GM18517 (cell line): Measurements from ENCODE around the gene NBPF12.
"Not testable (repeated sequence)": the region's sequence is repeated elsewhere in the genome, so short reads cannot be mapped to it uniquely, and the experiment has no call there.

Source experiments
- ATAC-seq: cut with Tn5 transposase; IDR thresholded peaks from one replicate; pipeline ENCODE4 v1.9.1; 2021; ENCODE audit warnings: mild to moderate bottlenecking, moderate library complexity; ENCODE audit not compliant: unreplicated experiment

Gene NBPF12

GRCh38 chr1:146970656-146971055, 32.5 kb downstream of the NBPF12 start:
- not testable (repeated sequence) for ATAC-seq

DNA sequence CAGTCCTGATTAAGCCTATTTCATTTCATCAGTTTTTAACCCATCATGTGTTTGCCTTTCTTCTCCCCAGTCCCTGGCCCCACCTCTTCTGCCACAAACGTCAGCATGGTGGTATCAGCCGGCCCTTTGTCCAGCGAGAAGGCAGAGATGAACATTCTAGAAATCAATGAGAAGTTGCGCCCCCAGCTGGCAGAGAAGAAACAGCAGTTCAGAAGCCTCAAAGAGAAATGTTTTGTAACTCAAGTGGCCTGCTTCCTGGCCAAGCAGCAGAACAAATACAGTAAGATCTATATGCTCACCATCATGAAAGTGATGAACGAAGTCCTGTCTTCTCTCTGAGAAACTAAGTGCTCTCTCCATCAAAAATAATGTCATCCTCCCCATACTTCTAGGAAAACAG, 34.6 kb downstream of the NBPF12 start:
- not testable (repeated sequence) for ATAC-seq

DNA sequence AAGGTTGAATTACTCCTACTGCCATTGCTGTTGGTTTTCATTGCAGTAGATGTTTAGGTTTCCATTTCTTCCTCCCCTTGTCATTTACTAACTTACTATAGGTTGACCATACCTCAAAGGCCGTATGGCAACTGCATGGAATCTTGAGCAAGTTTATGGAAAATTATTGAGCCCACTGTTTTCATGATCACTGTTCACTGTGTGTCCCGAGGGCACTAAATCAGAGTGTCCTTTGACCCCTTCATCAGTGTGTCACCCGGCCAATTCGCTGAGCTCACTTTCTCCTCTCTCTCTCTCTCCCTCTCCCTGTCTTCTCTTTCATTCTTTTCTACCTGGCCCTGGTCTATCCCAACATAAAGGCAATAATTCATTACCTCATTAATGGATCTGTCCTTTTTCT, 47.7 kb downstream of the NBPF12 start:
- not testable (repeated sequence) for ATAC-seq

- not testable (repeated sequence) for ATAC-seq
Measured at GRCh38 chr1:146986450-146986849, 48.3 kb downstream of the NBPF12 start.

DNA sequence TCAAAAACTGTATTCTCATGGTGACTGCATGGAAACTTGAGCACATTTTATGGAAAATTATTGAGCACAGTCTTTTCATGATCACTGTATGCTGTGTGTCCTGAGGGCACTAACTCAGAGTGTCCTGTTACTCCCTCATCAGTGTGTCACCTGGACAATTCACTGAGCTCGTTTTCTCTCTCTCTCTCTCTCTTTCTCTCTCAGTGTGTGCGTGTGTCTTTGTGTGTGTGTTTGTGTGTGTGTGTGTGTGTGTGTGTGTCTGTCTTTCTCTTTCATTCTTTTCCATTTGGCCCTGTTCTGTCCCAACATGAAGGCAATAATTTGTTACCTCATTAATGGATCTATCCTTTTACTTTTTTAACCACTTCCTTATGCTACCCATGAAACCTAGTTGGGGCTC, 49.4 kb downstream of the NBPF12 start:
- not testable (repeated sequence) for ATAC-seq

- not testable (repeated sequence) for ATAC-seq
Measured at GRCh38 chr1:146989455-146989854, 51.3 kb downstream of the NBPF12 start.

DNA sequence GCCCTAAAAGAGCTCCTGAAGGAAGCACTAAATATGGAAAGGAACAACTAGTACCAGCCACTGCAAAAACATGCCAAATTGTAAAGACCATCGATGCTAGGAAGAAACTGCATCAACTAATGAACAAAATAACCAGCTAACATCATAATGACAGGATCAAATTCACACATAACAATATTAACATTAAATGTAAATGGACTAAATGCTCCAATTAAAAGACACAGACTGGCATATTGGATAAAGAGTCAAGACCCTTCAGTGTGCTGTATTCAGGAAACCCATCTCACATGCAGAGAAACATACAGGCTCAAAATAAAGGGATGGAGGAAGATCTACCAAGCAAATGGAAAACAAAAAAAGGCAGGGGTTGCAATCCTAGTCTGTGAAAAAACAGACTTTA, 70.4 kb downstream of the NBPF12 start:
- ATAC-seq: not testable (repeated sequence)

GRCh38 chr1:147026975-147027374, 88.9 kb downstream of the NBPF12 start:
- ATAC-seq: not testable (repeated sequence)

- not testable (repeated sequence) for ATAC-seq
Measured at GRCh38 chr1:147030066-147030653, 92.0 kb downstream of the NBPF12 start.

GRCh38 chr1:147039916-147040315, 101.8 kb downstream of the NBPF12 start:
- no peak for ATAC-seq

DNA sequence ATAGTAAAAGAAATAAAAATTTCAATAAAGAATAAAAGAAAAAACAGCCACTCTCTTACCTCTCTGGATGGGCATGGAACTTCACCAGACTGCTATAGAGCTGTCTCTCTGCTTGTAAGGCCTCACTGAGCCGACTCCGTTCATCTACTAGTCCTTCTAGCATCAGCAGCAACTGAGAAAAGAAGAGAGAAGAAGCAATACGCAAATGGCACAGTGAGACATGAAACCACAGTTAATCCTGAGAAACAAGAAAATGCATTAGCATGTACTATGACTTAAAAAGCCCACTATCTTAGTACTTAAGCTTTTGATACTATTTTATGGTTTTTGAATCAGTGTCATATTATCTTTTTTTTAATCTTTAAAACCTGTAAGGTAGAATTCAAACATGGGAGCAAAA, 104.8 kb downstream of the NBPF12 start:
- ATAC-seq: not testable (repeated sequence)

GRCh38 chr1:147044511-147044910, 106.4 kb downstream of the NBPF12 start:
- ATAC-seq: not testable (repeated sequence)
